Activated CD8-positive, alpha-beta T cell treated with anti-CD3 and anti-CD28 coated beads for 36 hours (primary cell): ENCODE results near the gene FANCD2. TPM values are rescaled to one million over a fixed set of nuclear protein-coding genes. Genes with fewer than 3 reads are reported as not detected.

Experiments used
- ATAC-seq: fragments of 200-7000 bp; cut with Tn5 transposase; one replicate; pipeline ENCODE4 v1.10.0; 2021; ENCODE audit warnings: mild to moderate bottlenecking, moderate library complexity
- CTCF ChIA-PET: fragments of 350-600 bp; sonication (Branson Sonifier 250); formaldehyde crosslinking; loops from one replicate; lab custom pipeline; 2021; ENCODE audit warnings: antibody characterized with exemption; lab: Charles Lee
- POLR2A ChIA-PET: fragments of 350-600 bp; sonication (Branson Sonifier 250); formaldehyde crosslinking; loops from one replicate; lab custom pipeline; 2021; ENCODE audit warnings: antibody characterized with exemption; lab: Charles Lee
- DNase-seq: peaks from one replicate; pipeline ENCODE4 v3.0.0-alpha.2; 2020
- H3K27ac Mint-ChIP-seq: one replicate; pipeline ENCODE4 v1.8.0; 2021; ENCODE audit warnings: mild to moderate bottlenecking, mixed read lengths
- H3K27me3 Mint-ChIP-seq: one replicate; pipeline ENCODE4 v1.8.0; 2021; ENCODE audit warnings: mixed read lengths
- H3K36me3 Mint-ChIP-seq: one replicate; pipeline ENCODE4 v1.8.0; 2021; ENCODE audit warnings: low read depth, mixed read lengths
- H3K4me1 Mint-ChIP-seq: one replicate; pipeline ENCODE4 v1.8.0; 2021; ENCODE audit warnings: low read depth, mixed read lengths
- H3K4me3 Mint-ChIP-seq: one replicate; pipeline ENCODE4 v1.8.0; 2021; ENCODE audit warnings: mild to moderate bottlenecking, moderate library complexity, mixed read lengths
- H3K9me3 Mint-ChIP-seq: one replicate; pipeline ENCODE4 v1.8.0; 2021; ENCODE audit warnings: mixed read lengths
- CTCF ChIP-seq: fragments of 200-600 bp; IDR thresholded peaks from one replicate; pipeline ENCODE4 v1.8.0; 2022; ENCODE audit warnings: antibody characterized with exemption, mild to moderate bottlenecking
- intact Hi-C: fragments of 100-400 bp; cut with micrococcal nuclease; formaldehyde crosslinking; loops from one replicate; pipeline ENCODE4 v1.10.0; 2022
- total RNA-seq, 2 experiments: library from RNA; stranded (reverse); gene quantifications; one replicate each; pipeline ENCODE4 v1.2.3, GENCODE V29; 2021

FANCD2 gene
- total RNA-seq, 2 experiments from 2014 or later = 90.3 to 97.9 TPM

- intact Hi-C loops = no loop called here
- H3K36me3 Mint-ChIP-seq = peaks cover 46% of the 10 kb centered on the region
- H3K9me3 Mint-ChIP-seq = no peaks in the 10 kb centered on the region
- ChIA-PET CTCF (no interaction called here), POLR2A (no interaction called here)
- no peaks in the 10 kb centered on the region for H3K27me3 Mint-ChIP-seq
- ATAC-seq = no peak
- DNase-seq = no peak
- H3K4me3 Mint-ChIP-seq = no peak overlapping the region
- H3K4me1 Mint-ChIP-seq = no peaks in the 10 kb centered on the region
- H3K27ac Mint-ChIP-seq = no peak overlapping the region
- no peak for TF ChIP-seq CTCF
Measured at GRCh38 chr3:10093678-10094077, 67.4 kb downstream of the FANCD2 start.

- H3K27me3 Mint-ChIP-seq = no peaks in the 10 kb centered on the region
- ChIA-PET POLR2A (interaction anchor here (1.0 kb wide), 1 partner anchor 111 kb away, joined by 4 read pairs; no protein-coding TSS in a partner anchor), CTCF (interaction anchor here (1.1 kb wide), 1 partner anchor 14 kb away, joined by 4 read pairs; no protein-coding TSS in a partner anchor)
- ATAC-seq (no peak), DNase-seq (no peak)
- intact Hi-C loops = no loop called here
- H3K4me1 Mint-ChIP-seq = no peaks in the 10 kb centered on the region
- no peak overlapping the region for H3K4me3 Mint-ChIP-seq
- H3K27ac Mint-ChIP-seq = no peak overlapping the region
- H3K36me3 Mint-ChIP-seq = peaks cover 39% of the 10 kb centered on the region
- H3K9me3 Mint-ChIP-seq = no peaks in the 10 kb centered on the region
- no peak for TF ChIP-seq CTCF
Measured at GRCh38 chr3:10099041-10099440, 72.8 kb downstream of the FANCD2 start.

- H3K4me3 Mint-ChIP-seq = no peak overlapping the region
- DNase-seq (no peak), ATAC-seq (no peak)
- no peaks in the 10 kb centered on the region for H3K4me1 Mint-ChIP-seq
- TF ChIP-seq CTCF = no peak
- ChIA-PET POLR2A (interaction anchor here (0.9 to 1.7 kb wide), 2 partner anchors 11 to 201 kb away, joined by 3 to 5 read pairs; no protein-coding TSS in a partner anchor), CTCF (no interaction called here)
- H3K36me3 Mint-ChIP-seq = peaks cover 3% of the 10 kb centered on the region
- no peaks in the 10 kb centered on the region for H3K9me3 Mint-ChIP-seq
- H3K27me3 Mint-ChIP-seq = no peaks in the 10 kb centered on the region
- intact Hi-C loops = no loop called here
- no peak overlapping the region for H3K27ac Mint-ChIP-seq
Measured at GRCh38 chr3:10106919-10107318, 80.7 kb downstream of the FANCD2 start.

GRCh38 chr3:10108091-10108490 is 81.9 kb downstream of the FANCD2 start, which contains the start of gene FANCD2OS:
Gene FANCD2OS (minus strand): TSS chr3:10108255. CDS start chr3:10104774, 3,481 bp downstream.
- no peaks in the 10 kb centered on the region for H3K27me3 Mint-ChIP-seq
- H3K9me3 Mint-ChIP-seq = no peaks in the 10 kb centered on the region
- ChIA-PET POLR2A (no interaction called here), CTCF (no interaction called here)
- ATAC-seq = no peak
- TF ChIP-seq CTCF = no peak
- intact Hi-C loops = no loop called here
- no peak for DNase-seq
- H3K4me1 Mint-ChIP-seq = no peaks in the 10 kb centered on the region
- no peak within 1 kb of the TSS for H3K4me3 Mint-ChIP-seq
- H3K36me3 Mint-ChIP-seq = peaks cover 2% of the 10 kb centered on the region
- H3K27ac Mint-ChIP-seq = no peak within 1 kb of the TSS

GRCh38 chr3:10115326-10116137 is 89.3 kb downstream of the FANCD2 start, which contains the start of gene BRK1:
Gene BRK1 (plus strand): TSS chr3:10115675. CDS start chr3:10115702, 27 bp downstream.
- intact Hi-C loops = loop anchor here (1.0 kb wide), 1 partner anchor 110 kb away; no protein-coding TSS in a partner anchor
- H3K36me3 Mint-ChIP-seq = peaks cover 23% of the 10 kb centered on the region
- H3K4me1 Mint-ChIP-seq = peaks cover 26% of the 10 kb centered on the region
- no peaks in the 10 kb centered on the region for H3K9me3 Mint-ChIP-seq
- DNase-seq (peak; percentile 98), ATAC-seq (peak; percentile 97)
- POLR2A ChIA-PET = interaction anchor here (0.6 to 1.3 kb wide), 6 partner anchors 10 to 134 kb away, joined by 3 to 5 read pairs (median 4); partner anchors contain the start of gene TATDN2
- CTCF ChIA-PET = interaction anchor here (1.8 to 2.0 kb wide), 2 partner anchors 148 to 207 kb away, joined by 4 to 9 read pairs; no protein-coding TSS in a partner anchor
- H3K27me3 Mint-ChIP-seq = no peaks in the 10 kb centered on the region
- peak within 1 kb of the TSS; percentile 97 for H3K27ac Mint-ChIP-seq
- TF ChIP-seq CTCF = no peak
- H3K4me3 Mint-ChIP-seq = peak within 1 kb of the TSS; percentile 97
